GM15510 (cell line): ENCODE data around the gene ZG16.

ENCODE experiments used
- POLR2A ChIP-seq: IDR thresholded peaks from 3 replicates; pipeline ENCODE4 v1.6.1; 2011; ENCODE audit warnings: borderline replicate concordance; ENCODE audit not compliant: insufficient read length; ENCODE audit errors: extremely low read depth

Gene ZG16

DNA sequence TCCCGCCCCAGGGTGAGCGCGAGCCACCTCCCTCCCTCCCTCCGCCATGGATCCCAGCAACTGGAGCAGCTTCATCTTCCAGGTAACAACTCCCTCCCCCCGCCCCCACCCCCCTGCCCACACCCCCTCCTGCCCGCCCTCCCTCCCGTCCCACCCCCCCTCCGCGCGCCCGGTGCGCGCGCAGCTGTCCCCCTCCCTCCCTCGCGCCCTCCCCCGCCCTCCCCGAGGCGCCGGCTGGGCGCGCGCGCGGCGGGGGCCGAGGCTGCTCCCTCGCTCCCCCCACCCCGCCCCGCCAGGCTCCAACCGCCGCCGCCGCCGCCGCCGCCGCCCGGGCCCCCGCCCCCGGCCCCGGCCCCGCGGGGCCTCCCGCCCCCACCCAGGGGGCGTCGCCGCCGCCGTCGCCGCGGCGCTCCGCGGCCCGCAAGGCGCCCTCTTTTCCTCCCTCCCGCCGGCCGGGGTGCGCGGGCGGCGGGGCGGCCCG lies 28.1 kb downstream of the ZG16 start, which contains the start of gene MAZ:
MAZ (plus strand) TSS at position 431 of the 481 bp plus-strand sequence. CDS start 173 bp downstream, outside the sequence.
- peak; percentile 8 for TF ChIP-seq POLR2A

DNA sequence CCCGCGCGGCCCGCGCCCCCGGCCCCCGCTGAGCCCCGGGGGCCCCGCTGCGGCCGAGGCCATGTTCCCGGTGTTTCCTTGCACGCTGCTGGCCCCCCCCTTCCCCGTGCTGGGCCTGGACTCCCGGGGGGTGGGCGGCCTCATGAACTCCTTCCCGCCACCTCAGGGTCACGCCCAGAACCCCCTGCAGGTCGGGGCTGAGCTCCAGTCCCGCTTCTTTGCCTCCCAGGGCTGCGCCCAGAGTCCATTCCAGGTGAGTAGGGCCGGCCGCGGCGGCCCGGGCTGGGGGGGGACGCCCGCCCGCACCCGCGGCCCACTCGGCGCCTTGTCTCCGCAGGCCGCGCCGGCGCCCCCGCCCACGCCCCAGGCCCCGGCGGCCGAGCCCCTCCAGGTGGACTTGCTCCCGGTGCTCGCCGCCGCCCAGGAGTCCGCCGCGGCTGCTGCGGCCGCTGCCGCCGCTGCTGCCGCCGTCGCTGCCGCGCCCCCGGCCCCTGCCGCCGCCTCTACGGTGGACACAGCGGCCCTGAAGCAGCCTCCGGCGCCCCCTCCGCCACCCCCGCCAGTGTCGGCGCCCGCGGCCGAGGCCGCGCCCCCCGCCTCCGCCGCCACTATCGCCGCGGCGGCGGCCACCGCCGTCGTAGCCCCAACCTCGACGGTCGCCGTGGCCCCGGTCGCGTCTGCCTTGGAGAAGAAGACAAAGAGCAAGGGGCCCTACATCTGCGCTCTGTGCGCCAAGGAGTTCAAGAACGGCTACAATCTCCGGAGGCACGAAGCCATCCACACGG lies 28.8 kb downstream of the ZG16 start:
- TF ChIP-seq POLR2A = no peak

DNA sequence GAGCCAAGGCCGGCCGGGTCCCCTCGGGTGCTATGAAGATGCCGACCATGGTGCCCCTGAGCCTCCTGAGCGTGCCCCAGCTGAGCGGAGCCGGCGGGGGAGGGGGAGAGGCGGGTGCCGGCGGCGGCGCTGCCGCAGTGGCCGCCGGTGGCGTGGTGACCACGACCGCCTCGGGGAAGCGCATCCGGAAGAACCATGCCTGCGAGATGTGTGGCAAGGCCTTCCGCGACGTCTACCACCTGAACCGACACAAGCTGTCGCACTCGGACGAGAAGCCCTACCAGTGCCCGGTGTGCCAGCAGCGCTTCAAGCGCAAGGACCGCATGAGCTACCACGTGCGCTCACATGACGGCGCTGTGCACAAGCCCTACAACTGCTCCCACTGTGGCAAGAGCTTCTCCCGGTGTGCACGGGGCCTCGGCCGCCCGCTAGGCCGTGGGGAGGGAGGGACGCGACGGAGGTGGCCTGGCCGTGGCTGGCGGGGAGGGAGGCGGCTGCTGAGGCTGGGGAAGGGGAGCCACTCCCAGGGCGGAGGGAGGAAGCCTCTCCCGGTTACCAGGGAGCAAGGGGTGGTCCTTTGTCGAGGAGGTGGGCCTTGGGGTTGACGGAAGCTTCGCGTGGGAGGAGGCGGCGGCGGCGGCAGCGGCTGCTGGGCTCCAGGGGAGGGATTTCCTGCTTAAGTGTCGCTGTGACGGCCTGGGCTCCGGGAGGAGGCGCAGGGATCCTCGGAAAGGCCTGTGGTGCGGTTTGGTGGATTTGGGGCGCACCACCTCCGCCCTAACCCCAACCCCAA lies 29.6 kb downstream of the ZG16 start:
- TF ChIP-seq POLR2A = peak; percentile 68

DNA sequence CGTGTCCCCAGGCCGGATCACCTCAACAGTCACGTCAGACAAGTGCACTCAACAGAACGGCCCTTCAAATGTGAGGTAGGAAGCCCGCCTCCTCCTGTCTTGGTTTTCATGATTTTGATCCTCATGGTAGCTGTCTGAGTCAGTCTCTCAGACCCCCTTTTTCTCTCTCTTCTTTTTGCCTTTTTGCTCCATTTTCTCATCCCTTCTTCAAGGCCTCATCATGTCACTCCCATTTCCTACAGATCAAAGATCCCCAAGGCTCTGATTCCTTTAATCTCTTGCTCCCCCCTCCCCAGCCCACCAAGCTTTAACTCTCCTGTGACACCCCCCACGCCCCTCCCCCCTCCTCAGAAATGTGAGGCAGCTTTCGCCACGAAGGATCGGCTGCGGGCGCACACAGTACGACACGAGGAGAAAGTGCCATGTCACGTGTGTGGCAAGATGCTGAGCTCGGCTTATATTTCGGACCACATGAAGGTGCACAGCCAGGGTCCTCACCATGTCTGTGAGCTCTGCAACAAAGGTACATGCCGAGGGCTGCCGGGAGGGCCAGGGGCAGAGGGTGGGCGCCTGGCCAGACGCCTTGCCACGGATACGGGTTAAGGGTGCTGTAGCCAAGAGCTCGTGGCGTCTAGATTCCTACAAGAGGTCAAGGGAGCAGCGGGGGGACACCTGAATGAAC lies 30.3 kb downstream of the ZG16 start:
- TF ChIP-seq POLR2A = no peak

DNA sequence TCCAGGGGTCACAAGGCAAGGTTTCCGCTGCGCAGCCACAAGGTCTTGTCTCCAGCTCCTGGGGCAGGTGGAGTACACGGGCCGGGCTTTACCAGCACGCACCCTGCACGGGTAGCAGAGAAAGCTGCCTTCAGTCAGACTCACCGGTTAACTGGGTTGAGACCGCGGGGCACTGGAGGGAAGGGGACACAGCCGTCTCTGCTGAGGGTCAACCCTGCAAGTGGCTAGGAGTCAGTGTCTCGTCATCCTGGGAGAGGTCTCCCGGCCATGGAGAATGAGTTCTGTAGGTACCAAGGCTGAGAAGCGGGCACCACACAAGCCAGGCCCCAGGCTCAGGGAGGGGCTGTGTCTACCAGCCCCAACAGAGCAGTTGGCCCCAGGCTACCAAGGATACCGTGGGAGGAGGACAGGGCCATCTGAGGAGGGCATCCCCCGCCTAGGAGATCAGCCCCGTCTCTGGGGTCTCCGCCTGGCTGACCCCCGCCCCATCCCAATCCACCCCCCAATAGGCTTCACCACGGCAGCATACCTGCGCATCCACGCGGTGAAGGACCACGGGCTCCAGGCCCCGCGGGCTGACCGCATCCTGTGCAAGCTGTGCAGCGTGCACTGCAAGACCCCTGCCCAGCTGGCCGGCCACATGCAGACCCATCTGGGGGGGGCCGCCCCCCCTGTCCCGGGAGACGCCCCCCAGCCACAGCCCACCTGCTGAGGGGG lies 31.1 kb downstream of the ZG16 start:
- no peak for TF ChIP-seq POLR2A

DNA sequence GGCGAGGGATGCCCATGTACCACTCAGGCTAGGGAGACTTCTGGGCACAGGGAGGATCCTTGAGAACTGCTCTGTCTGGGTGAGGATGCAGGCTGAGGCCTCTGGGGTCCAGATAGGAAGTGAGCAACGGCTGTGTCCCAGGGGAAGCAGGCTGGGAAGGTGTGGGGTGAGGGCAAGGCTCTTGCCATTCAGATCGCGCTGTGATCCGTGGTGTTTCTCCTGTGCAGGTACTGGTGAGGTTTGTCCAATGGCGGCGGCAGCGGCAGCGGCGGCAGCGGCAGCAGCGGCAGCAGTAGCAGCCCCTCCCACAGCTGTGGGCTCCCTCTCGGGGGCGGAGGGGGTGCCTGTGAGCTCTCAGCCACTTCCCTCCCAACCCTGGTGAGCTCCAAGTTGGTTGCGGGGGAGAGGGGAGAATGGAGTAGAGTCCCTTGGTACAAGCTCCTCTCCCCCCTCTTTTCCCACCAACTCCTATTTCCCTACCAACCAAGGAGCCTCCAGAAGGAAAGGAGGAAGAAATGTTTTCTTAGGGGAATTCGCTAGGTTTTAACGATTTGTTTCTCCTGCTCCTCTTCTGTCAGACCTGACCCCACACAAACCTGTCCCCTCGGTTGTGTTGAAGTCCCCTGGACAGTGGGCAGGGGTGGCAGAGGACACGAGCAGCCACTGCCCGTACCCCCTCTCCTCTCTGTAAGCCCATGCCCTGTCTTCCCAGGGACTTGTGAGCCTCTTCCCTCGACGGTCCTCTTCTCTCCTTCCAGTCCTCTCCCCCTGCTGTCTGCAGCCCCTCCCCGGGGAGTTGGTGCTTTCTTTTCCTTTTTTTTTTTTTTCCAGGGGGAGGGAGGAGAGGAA lies 32.0 kb downstream of the ZG16 start:
- no peak for TF ChIP-seq POLR2A

DNA sequence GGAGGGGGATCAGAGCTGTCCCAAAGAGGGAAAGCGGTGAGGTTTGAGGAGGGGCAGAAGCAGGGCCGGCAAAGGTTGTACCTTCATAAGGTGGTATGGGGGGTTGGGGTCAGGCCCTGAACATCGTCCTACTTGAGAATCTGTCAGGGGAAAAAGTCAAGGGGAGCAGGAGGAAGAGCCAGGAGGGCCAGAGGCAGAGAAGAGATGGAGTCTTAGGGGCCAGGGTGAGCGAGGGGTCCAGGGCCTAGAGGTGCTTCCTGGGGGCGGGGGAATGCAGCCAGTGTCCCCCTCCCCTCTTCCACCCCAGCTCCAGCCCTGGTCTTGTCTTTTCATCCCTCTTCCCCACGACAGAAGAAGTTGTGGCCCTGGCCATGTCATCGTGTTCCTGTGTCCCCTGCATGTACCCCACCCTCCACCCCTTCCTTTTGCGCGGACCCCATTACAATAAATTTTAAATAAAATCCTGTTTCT lies 32.7 kb downstream of the ZG16 start:
- TF ChIP-seq POLR2A = no peak

DNA sequence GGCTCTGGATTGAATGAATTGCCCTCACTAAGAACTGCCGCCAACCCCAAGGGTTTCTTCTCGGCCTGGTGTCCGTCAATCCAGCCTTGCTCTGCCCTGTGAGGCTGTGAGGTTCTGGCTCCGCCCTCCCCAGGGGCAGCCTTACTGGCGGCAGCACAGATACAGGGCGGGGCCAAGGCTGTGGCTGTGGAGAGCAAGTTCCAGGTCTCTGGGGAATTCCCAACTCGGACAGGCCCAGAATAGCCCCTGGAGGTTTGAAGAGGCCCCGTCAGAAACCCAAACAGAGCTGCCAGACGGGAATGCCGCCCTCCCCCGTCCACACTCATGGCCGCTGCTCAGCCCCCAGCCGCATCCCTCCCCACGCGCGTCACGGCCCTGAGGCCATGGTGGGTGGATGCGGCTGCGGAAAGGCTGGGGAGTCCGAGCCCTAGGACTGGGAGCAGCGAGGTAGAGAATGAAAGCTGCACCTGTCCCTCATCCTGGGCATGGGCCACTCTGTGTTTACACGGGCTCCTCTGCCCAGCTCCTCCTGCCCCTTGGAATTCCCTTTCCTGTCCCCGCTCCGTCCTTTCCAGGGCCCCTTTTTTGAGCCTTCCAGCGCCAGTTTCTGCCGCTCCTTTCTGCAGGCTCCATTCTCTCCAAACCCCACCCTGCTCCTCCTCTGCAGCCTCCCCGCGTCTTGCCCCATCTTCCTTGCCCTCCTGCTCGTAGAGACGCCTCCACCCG lies 33.3 kb downstream of the ZG16 start:
- TF ChIP-seq POLR2A = peak; percentile 38

DNA sequence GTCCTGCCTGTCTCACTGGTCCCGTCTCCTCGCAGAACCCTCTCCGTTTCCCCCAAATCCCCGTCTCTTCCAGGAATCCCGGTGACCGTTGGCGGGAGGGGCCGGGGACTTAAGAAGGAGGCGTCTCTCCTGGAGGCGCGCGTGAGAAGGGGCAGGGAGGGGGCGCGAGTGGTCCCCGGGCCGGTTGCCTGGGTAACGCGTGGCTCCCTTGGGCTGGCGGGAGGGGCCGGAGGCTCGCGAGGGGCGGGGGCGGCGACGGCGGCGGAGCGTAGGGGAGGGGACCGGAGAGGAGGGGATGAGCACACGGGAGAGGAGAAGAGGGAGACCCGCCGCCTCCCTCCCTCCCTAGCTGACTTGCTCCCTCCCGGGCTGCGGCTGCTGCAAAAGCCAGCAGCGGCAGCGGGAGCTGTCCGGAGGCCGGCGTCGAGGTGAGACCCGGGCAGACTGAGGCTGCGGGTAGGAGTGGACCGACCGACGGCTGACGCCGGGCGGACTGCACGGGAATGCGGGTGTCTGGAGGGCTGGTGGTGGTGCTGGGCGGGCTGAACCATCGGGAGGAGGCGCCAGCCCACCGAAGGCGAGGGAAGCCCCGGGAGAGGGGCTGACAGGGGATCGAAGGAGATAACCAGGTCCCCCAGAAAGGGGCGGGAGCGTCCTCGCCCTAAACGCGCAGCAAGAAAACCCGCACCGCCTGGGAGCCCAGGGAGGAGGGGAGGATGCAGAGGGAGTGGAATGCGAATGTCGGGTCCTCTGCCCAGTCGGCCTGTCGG lies 34.0 kb downstream of the ZG16 start, which contains the start of gene PRRT2:
PRRT2 (plus strand) TSS at position 298 of the 770 bp plus-strand sequence. CDS start 862 bp downstream, outside the sequence.
- TF ChIP-seq POLR2A = no peak

DNA sequence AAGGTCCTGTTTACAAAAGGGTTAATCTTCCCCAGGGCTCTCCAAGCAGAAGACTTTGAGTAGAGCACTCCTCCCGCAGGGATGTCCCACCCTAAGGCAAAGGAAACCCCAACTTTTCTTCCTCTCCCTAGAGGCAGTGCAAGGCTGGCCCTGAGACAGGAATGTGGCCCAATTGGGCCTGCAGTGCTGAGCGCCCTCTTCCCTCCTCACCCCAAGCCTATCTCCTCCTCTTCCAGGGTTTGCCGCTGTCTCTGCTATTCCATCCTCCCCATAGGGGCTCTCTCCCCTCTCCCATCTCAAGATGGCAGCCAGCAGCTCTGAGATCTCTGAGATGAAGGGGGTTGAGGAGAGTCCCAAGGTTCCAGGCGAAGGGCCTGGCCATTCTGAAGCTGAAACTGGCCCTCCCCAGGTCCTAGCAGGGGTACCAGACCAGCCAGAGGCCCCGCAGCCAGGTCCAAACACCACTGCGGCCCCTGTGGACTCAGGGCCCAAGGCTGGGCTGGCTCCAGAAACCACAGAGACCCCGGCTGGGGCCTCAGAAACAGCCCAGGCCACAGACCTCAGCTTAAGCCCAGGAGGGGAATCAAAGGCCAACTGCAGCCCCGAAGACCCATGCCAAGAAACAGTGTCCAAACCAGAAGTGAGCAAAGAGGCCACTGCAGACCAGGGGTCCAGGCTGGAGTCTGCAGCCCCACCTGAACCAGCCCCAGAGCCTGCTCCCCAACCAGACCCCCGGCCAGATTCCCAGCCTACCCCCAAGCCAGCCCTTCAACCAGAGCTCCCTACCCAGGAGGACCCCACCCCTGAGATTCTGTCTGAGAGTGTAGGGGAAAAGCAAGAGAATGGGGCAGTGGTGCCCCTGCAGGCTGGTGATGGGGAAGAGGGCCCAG lies 34.9 kb downstream of the ZG16 start:
- TF ChIP-seq POLR2A = no peak
